HFFc6 (cell line): Measurements from ENCODE around the gene AGRP. TPM values are rescaled to one million over a fixed set of nuclear protein-coding genes. Genes with fewer than 3 reads are reported as not detected.

Source experiments
- DNase-seq: peaks from one replicate; pipeline ENCODE4 v3.0.0-alpha.2; 2018
- H3K27ac Mint-ChIP-seq: 2 replicates; pipeline ENCODE4 v1.8.0; 2020; ENCODE audit warnings: mild to moderate bottlenecking, mixed read lengths
- H3K27me3 Mint-ChIP-seq: 2 replicates; pipeline ENCODE4 v1.8.0; 2021; ENCODE audit warnings: mild to moderate bottlenecking, moderate library complexity, mixed read lengths; ENCODE audit not compliant: insufficient read depth
- H3K36me3 Mint-ChIP-seq: 2 replicates; pipeline ENCODE4 v1.8.0; 2021; ENCODE audit warnings: low read depth, mixed read lengths
- H3K4me1 Mint-ChIP-seq: 2 replicates; pipeline ENCODE4 v1.8.0; 2020; ENCODE audit warnings: low read depth, mixed read lengths
- H3K4me3 Mint-ChIP-seq: 2 replicates; pipeline ENCODE4 v1.8.0; 2020; ENCODE audit warnings: mild to moderate bottlenecking, moderate library complexity, mixed read lengths
- H3K9me3 Mint-ChIP-seq: 2 replicates; pipeline ENCODE4 v1.8.0; 2020; ENCODE audit warnings: mild to moderate bottlenecking, mixed read lengths
- total RNA-seq, 6 experiments: library from RNA; stranded (reverse); fragmentation: NEBNext Ultra II Directional; extraction: Animal tissue kit (Norgen Biotek cat#: 25700); gene quantifications; 2 replicates in 1 of 6; 3 replicates in 5 of 6; pipeline ENCODE4 v1.2.3, GENCODE V29; 2021
- TF ChIP-seq, protein P1 (sequence below): fragments of 200-600 bp; sonication (generic); IDR thresholded peaks from 2 replicates; pipeline ENCODE4 v1.5.0; 2021; ENCODE audit warnings: antibody characterized with exemption, mild to moderate bottlenecking

AGRP gene
- total RNA-seq, 6 experiments from 2014 or later: not detected

GRCh38 chr16:67521095-67521804 lies 37.9 kb upstream of the AGRP start:
- Mint-ChIP-seq H3K9me3 (no peaks in the 10 kb centered on the region), H3K4me3 (peak overlapping the region; percentile 95), H3K27ac (peak overlapping the region; percentile 99), H3K4me1 (peaks cover 35% of the 10 kb centered on the region), H3K36me3 (no peaks in the 10 kb centered on the region), H3K27me3 (peaks cover 3% of the 10 kb centered on the region)
- DNase-seq: peak; percentile 93
- TF ChIP-seq, protein P1, sequence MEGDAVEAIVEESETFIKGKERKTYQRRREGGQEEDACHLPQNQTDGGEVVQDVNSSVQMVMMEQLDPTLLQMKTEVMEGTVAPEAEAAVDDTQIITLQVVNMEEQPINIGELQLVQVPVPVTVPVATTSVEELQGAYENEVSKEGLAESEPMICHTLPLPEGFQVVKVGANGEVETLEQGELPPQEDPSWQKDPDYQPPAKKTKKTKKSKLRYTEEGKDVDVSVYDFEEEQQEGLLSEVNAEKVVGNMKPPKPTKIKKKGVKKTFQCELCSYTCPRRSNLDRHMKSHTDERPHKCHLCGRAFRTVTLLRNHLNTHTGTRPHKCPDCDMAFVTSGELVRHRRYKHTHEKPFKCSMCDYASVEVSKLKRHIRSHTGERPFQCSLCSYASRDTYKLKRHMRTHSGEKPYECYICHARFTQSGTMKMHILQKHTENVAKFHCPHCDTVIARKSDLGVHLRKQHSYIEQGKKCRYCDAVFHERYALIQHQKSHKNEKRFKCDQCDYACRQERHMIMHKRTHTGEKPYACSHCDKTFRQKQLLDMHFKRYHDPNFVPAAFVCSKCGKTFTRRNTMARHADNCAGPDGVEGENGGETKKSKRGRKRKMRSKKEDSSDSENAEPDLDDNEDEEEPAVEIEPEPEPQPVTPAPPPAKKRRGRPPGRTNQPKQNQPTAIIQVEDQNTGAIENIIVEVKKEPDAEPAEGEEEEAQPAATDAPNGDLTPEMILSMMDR: peak; percentile 90

DNA sequence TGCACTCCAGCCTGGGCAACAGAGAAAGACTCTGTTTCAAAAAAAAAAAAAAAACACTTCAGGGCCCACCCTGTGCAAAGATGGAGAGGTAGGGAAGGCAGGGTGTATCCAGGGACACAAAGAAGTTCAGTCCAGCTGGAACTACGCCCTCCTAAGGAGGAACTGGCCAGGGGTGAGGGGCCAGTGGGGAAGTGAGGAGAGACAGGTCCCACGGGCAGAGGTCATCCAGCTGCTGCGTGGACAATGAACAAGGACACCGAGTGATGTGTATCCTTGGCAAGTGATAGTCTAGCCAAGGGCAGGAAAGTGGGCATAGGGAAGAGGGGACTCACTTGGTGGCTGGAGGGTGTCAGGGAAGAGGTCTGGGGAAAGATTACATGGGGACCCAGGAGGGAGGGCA lies 35.9 kb upstream of the AGRP start:
- no peak for DNase-seq
- H3K4me3 Mint-ChIP-seq: no peak overlapping the region
- peaks cover 3% of the 10 kb centered on the region for H3K27me3 Mint-ChIP-seq
- TF ChIP-seq, protein P1: no peak
- H3K36me3 Mint-ChIP-seq: no peaks in the 10 kb centered on the region
- H3K27ac Mint-ChIP-seq: no peak overlapping the region
- peaks cover 32% of the 10 kb centered on the region for H3K4me1 Mint-ChIP-seq
- no peaks in the 10 kb centered on the region for H3K9me3 Mint-ChIP-seq

DNA sequence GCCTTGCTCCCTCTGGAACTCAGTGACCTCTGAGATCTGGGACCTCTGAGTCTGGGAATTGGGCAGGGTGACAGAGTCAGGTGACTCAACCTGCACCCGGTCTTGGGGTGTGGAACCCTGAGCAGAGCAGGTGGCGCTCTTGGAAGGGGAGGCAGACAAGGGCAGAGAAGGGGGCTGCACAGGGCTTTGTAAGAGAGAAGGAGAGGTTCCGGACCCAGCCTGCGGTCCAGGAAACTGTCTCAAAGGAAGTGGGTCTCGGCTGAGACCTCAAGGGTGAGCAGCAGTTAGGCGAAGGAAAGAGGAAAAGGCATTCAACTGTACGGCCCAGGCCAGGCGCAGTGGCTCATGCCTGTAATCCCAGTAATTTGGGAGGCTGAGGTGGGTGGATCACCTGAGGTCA lies 35.3 kb upstream of the AGRP start:
- DNase-seq: no peak
- Mint-ChIP-seq H3K27ac (no peak overlapping the region), H3K27me3 (peaks cover 3% of the 10 kb centered on the region), H3K9me3 (no peaks in the 10 kb centered on the region), H3K4me3 (no peak overlapping the region), H3K36me3 (no peaks in the 10 kb centered on the region), H3K4me1 (peaks cover 32% of the 10 kb centered on the region)
- TF ChIP-seq, protein P1: no peak

GRCh38 chr16:67517661-67518423 lies 34.5 kb upstream of the AGRP start:
- TF ChIP-seq, protein P1: no peak
- H3K27me3 Mint-ChIP-seq: peaks cover 3% of the 10 kb centered on the region
- peaks cover 32% of the 10 kb centered on the region for H3K4me1 Mint-ChIP-seq
- H3K27ac Mint-ChIP-seq: no peak overlapping the region
- DNase-seq: no peak
- no peaks in the 10 kb centered on the region for H3K9me3 Mint-ChIP-seq
- no peaks in the 10 kb centered on the region for H3K36me3 Mint-ChIP-seq
- H3K4me3 Mint-ChIP-seq: no peak overlapping the region

DNA sequence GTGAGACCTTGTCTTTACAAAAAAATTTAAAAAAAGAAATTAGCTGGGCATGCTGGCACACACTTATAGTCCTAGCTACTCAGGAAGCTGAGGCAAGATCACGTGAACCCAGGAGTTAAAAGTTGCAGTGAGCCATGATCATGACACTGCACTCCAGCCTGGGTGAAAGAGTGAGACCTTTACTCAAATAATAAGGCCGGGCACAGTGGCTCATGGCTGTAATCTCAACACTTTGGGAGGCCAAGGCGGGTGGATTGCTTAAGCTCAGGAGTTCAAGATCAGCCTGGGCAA lies 33.8 kb upstream of the AGRP start:
- Mint-ChIP-seq H3K9me3 (no peaks in the 10 kb centered on the region), H3K4me1 (peaks cover 32% of the 10 kb centered on the region), H3K27me3 (peaks cover 3% of the 10 kb centered on the region; the same call in 1 of the 2 replicates)

More for the DNA sequence above, 33.8 kb upstream of the AGRP start:
- Mint-ChIP-seq H3K4me3 (no peak overlapping the region; the same call in 1 of the 2 replicates), H3K36me3 (no peaks in the 10 kb centered on the region), H3K27ac (no peak overlapping the region)
- no peak for DNase-seq
- TF ChIP-seq, protein P1: no peak
